Sigmoid colon (tissue), 7 donors: ENCODE measurements around the gene ADAM8. TPM values are rescaled to one million over a fixed set of nuclear protein-coding genes. Genes with fewer than 3 reads are reported as not detected.

Experiments
- DNase-seq: peaks from one replicate; pipeline ENCODE4 v3.0.0-alpha.2; 2019
- H3K27ac ChIP-seq, 4 donors: fragments of 200-600 bp; sonication (generic); one replicate each; pipeline ENCODE4 v1.5.1; 2016 to 2019; ENCODE audit warnings: mild to moderate bottlenecking in 1 of 4
- H3K27me3 ChIP-seq, 3 donors: fragments of 200-600 bp; sonication (generic); one replicate each; pipeline ENCODE4 v1.5.1; 2019; ENCODE audit warnings: mild to moderate bottlenecking in 1 of 3
- H3K36me3 ChIP-seq, 4 donors: fragments of 200-600 bp; sonication (generic); one replicate each; pipeline ENCODE4 v1.5.1; 2016 to 2019
- H3K4me1 ChIP-seq, 4 donors: fragments of 200-600 bp; sonication (generic); one replicate each; pipeline ENCODE4 v1.5.1; 2017 to 2019
- H3K4me3 ChIP-seq, 4 donors: fragments of 200-600 bp; sonication (generic); one replicate each; pipeline ENCODE4 v1.5.1; 2017 to 2019; ENCODE audit warnings: mild to moderate bottlenecking in 2 of 4, moderate library complexity in 1 of 4
- H3K9me3 ChIP-seq, 4 donors: fragments of 200-600 bp in 3 of 4; sonication (generic) in 3 of 4; one replicate each; pipeline versions ENCODE4 v1.5.1 to v1.6.1; 2013 to 2019
- CTCF ChIP-seq, 4 experiments: fragments of 450-650 bp in 3 of 4; fragments of 200-600 bp in 1 of 4; IDR thresholded peaks; one replicate each; pipeline ENCODE4 v1.5.1; 2016 to 2019; ENCODE audit warnings: antibody characterized with exemption in 4 of 4, mild to moderate bottlenecking in 3 of 4, moderate library complexity in 2 of 4
- EP300 ChIP-seq, 4 donors: sonication (generic); formaldehyde crosslinking; IDR thresholded peaks; one replicate each; pipeline ENCODE4 v1.6.1; 2017; ENCODE audit warnings: antibody characterized with exemption in 4 of 4
- POLR2A ChIP-seq, 2 donors: fragments of 450-650 bp; IDR thresholded peaks; one replicate each; pipeline ENCODE4 v1.6.1; 2016; ENCODE audit warnings: antibody characterized with exemption in 2 of 2, mild to moderate bottlenecking in 2 of 2, moderate library complexity in 2 of 2
- POLR2AphosphoS5 ChIP-seq, 4 donors: sonication (generic); formaldehyde crosslinking; IDR thresholded peaks; one replicate each; pipeline ENCODE4 v1.6.1; 2017; ENCODE audit warnings: antibody characterized with exemption in 4 of 4
- WGBS, 2 donors: extraction: QIAGEN DNeasy Blood & Tissue Kit; methylation state at CpG; one replicate each; pipeline ENCODE4 v1.1.7; 2013; 5-methylcytosine and 5-hydroxymethylcytosine counted together
- intact Hi-C: fragments of 100-400 bp; cut with DNase I; formaldehyde crosslinking; loops from one replicate; pipeline ENCODE4 v1.15.1; 2023
- polyA plus RNA-seq, 3 donors: library from polyadenylated mRNA; stranded (reverse); fragments of 200-250 nt; gene quantifications; one replicate each; pipeline ENCODE4 v1.2.3, GENCODE V29; 2013
- total RNA-seq, 4 donors: library from RNA; depleted of rRNA; stranded (reverse); fragments of >200 nt; gene quantifications; one replicate each; pipeline ENCODE4 v1.1.0, GENCODE V29; 2016
- donor health status: healthy with polysubstance abuse.
- donor health status: Bipolar disorder and iron deficiency.
- donor health status: healthy.

Gene ADAM8
- total and polyA plus RNA-seq, 7 donors, result 0.36 to 8.9 (median 1.2) TPM

- 71 to 78% methylated on average over 15 of the region's 15 CpGs for WGBS, 2 donors
- DNase-seq, result no peak
- TF ChIP-seq POLR2AphosphoS5 (IDR thresholded peaks at IDR 0.05) (no peak), POLR2A (IDR thresholded peaks at IDR 0.05) (no peak), EP300 (IDR thresholded peaks at IDR 0.05) (no peak), CTCF (IDR thresholded peaks at IDR 0.05) (no peak)
- Histone ChIP-seq H3K4me3 (no peak overlapping the region), H3K36me3 (no peaks in the 10 kb centered on the region), H3K27ac (no peak overlapping the region), H3K9me3 (no peaks in the 10 kb centered on the region), H3K4me1 (peaks cover 0 to 32% (median 21%) of the 10 kb centered on the region in 4 donors), H3K27me3 (peaks cover 33 to 89% (median 56%) of the 10 kb centered on the region in 3 donors)
- intact Hi-C loops, result no loop called here
Measured at GRCh38 chr10:133239990-133240389, 36.7 kb downstream of the ADAM8 start.

GRCh38 chr10:133238466-133238804, 38.2 kb downstream of the ADAM8 start:
- H3K27me3 ChIP-seq, result peaks cover 33 to 88% (median 60%) of the 10 kb centered on the region in 3 donors
- H3K27ac ChIP-seq, result no peak overlapping the region
- no peaks in the 10 kb centered on the region for H3K9me3 ChIP-seq
- TF ChIP-seq POLR2A (IDR thresholded peaks at IDR 0.05) (no peak), CTCF (IDR thresholded peaks at IDR 0.05) (no peak), EP300 (IDR thresholded peaks at IDR 0.05) (no peak), POLR2AphosphoS5 (IDR thresholded peaks at IDR 0.05) (no peak)
- intact Hi-C loops, result no loop called here
- H3K4me1 ChIP-seq, result peaks cover 0 to 32% (median 21%) of the 10 kb centered on the region in 4 donors
- no peaks in the 10 kb centered on the region for H3K36me3 ChIP-seq
- no peak for DNase-seq
- H3K4me3 ChIP-seq, result no peak overlapping the region
- 55 to 64% methylated on average over 15 of the region's 15 CpGs for WGBS, 2 donors

GRCh38 chr10:133237588-133238465, 38.8 kb downstream of the ADAM8 start, which contains the start of gene VENTX:
TSS of gene VENTX (plus strand) at chr10:133237855. CDS start at chr10:133237915, 60 bp downstream.
- no peak for DNase-seq
- 23 to 27% methylated on average over 60 of the region's 60 CpGs for WGBS, 2 donors
- intact Hi-C loops, result no loop called here
- Histone ChIP-seq H3K9me3 (no peaks in the 10 kb centered on the region), H3K36me3 (no peaks in the 10 kb centered on the region), H3K27me3 (peaks cover 33 to 94% (median 66%) of the 10 kb centered on the region in 3 donors), H3K4me1 (peaks cover 0 to 32% (median 21%) of the 10 kb centered on the region in 4 donors), H3K27ac (no peak within 1 kb of the TSS), H3K4me3 (peak within 1 kb of the TSS in 3 of 4 donors; percentile 3 to 33 (median 27))
- TF ChIP-seq CTCF (IDR thresholded peaks at IDR 0.05) (no peak), POLR2AphosphoS5 (IDR thresholded peaks at IDR 0.05) (no peak), POLR2A (IDR thresholded peaks at IDR 0.05) (no peak), EP300 (IDR thresholded peaks at IDR 0.05) (no peak)

- no peak for DNase-seq
- TF ChIP-seq EP300 (IDR thresholded peaks at IDR 0.05) (no peak), POLR2A (IDR thresholded peaks at IDR 0.05) (no peak), POLR2AphosphoS5 (IDR thresholded peaks at IDR 0.05) (no peak), CTCF (IDR thresholded peaks at IDR 0.05) (no peak)
- peaks cover 0 to 32% (median 21%) of the 10 kb centered on the region in 4 donors for H3K4me1 ChIP-seq
- intact Hi-C loops, result no loop called here
- H3K36me3 ChIP-seq, result no peaks in the 10 kb centered on the region
- H3K9me3 ChIP-seq, result no peaks in the 10 kb centered on the region
- peaks cover 33 to 94% (median 70%) of the 10 kb centered on the region in 3 donors for H3K27me3 ChIP-seq
- no peak overlapping the region for H3K27ac ChIP-seq
- WGBS, 2 donors, result 4 to 8% methylated on average over 32 of the region's 32 CpGs
- H3K4me3 ChIP-seq, result peak overlapping the region in 2 of 4 donors; percentile 27 to 33
Measured at GRCh38 chr10:133237241-133237587, 39.5 kb downstream of the ADAM8 start.
